HG03571 (cell line): ENCODE data around the gene ATF2.
"Not testable (repeated sequence)": the region's sequence is repeated elsewhere in the genome, so short reads cannot be mapped to it uniquely, and the experiment has no call there.

ENCODE experiments used
- ATAC-seq: cut with Tn5 transposase; IDR thresholded peaks from one replicate; pipeline ENCODE4 v1.9.1; 2021; ENCODE audit not compliant: unreplicated experiment

Gene ATF2

DNA sequence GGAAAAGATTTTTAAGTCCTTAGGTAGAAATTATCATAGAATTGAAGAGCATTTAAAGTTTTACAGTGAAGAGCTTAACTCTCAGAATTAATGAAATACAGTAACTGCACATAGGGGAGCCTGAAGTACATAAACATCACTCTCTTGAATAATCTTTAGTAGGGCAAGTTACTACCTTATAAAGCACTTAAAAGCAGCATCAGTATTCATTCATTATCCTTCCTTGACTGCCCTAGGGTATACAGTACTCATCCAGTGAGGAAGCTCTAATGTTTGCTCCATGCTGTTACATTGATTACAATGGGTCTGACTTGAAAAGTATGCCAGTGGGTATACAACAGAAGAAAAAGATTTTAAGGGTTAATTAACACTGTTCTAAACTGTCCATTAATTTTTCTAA is 66.5 kb downstream of the ATF2 start:
- no peak for ATAC-seq

DNA sequence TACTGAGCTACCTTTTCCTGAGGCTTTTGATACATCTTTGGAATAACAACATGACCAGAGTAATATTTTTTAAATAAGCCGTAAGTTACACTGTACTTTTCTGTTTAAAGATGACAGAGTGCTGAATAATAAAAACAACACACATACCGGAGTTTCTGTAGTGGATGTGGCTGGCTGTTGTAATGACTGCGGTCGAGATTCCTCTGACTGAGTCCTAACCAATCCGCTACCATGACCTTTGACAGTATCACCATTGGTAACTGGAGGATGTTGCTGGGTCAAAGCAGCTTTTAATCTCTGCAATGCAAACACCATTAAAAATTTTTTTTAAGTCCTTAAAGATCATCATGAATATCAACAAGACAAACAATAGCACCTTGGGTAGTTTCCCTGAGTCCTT is 70.7 kb downstream of the ATF2 start:
- ATAC-seq, result no peak

DNA sequence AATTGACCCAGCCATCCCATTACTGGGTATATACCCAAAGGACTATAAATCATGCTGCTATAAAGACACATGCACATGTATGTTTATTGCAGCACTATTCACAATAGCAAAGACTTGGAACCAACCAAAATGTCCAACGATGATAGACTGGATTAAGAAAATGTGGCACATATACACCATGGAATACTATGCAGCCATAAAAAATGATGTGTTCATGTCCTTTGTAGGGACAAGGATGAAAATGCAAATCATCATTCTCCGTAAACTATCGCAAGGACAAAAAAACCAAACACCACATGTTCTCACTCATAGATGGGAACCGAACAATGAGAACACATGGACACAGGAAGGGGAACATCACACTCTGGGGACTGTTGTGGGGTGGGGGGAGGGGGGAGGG is 83.9 kb downstream of the ATF2 start:
- ATAC-seq, result not testable (repeated sequence)

DNA sequence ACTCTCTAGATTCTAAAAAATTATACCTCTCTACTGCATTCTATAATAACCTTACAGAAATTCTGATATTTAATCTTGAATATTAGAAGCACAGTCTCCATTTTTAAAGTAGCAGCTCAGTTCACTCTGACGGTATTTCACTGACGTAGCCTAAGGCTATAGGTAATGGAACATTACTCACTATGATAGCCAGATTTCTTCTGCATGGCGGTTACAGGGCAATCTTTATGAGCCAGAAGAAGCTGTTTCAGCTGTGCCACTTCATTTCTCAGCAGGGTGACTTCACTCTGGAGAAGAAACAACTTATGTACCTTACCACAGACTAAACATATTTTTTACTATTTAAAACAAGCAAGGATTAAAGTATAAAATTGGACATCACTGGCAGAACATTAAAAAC is 87.5 kb downstream of the ATF2 start:
- no peak for ATAC-seq

DNA sequence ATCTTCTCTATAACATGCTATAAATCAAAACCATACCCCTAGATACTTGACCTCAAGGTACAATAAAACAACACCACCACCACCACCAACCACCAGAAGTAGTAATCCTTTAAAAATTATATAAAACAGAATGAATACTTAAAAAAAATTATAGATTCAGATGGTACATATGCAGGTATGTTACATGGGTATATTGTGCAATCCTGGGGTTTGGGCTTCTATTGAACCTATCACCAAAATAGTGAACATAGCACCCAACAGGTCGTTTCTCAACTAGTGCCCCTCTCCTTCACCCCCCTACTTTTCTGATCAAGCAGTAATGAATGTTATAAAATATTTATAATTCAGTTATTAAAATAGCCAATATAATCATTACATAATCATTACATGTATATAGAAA is 91.7 kb downstream of the ATF2 start:
- ATAC-seq, result no peak

DNA sequence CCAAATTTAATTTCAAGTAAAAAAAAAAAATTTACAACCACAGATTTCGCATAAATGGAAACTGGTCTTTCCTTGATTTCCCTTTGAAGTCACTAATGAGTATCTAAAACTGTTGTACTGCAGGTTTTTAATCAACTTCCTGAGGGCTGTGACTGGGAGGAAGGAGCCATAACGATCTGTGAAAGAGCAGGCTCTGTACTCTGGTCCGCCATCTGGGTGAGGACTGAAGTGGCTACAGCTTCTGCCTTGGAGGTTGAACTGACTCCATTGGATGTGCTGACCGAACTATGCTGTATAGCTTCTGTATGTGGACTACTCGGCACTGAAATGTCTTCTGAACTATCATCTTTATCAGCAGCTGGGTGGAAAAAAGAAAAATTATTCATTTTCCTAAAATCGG is 93.5 kb downstream of the ATF2 start:
- no peak for ATAC-seq

DNA sequence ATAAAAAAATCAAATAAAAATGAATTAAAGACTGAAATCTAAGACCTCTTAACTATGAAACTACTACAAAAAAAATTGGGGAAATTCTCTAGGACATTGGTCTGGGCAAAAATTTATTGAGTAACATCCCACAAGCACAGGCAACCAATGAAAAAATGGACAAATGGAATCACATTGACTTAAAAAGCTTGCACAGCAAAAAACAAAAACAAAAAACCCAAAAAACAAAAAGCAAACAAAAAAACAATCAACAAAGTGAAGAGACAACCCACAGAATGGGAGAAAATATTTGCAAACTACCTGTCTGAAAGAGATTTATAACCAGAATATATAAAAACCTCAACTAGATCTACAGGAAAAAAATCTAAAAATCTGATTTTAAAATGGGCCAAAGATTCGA is 99.5 kb downstream of the ATF2 start:
- no peak for ATAC-seq

DNA sequence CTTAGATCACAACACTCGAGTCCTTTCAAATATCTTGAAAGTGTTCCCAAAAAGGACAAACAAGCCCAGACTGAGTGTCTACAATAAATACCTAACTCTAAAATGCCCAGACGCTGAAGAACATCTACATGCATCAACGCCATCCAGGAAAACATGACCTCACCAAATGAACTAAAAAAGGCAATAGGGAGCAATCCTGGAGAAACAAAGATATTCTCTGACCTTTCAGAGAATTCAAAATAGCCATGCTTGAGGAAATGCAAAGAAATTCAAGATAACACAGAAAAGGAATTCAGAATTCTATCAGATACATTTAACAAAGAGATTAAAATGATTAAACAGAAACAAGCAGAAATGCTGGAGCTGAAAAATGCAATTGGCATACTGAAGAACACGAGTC is 101.6 kb downstream of the ATF2 start:
- ATAC-seq, result no peak

DNA sequence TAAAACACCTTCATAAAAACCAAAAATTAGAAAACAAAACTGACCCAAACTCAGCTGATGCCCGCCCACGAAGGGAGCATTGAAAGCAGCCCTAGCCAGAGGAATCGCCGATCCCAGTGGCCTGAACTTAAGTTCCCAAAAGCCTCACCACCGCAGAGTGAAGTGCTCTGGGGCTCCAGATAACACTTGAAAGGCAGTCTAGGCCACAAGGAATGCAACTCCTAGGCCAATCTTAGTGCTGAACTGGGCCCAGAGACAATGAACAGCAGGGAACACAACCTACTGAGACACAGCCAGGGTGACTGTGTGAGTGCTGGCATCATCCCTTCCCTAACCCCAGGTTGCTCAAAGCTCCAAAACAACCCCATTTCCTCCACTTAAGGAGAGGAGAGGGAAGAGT is 103.2 kb downstream of the ATF2 start:
- no peak for ATAC-seq

DNA sequence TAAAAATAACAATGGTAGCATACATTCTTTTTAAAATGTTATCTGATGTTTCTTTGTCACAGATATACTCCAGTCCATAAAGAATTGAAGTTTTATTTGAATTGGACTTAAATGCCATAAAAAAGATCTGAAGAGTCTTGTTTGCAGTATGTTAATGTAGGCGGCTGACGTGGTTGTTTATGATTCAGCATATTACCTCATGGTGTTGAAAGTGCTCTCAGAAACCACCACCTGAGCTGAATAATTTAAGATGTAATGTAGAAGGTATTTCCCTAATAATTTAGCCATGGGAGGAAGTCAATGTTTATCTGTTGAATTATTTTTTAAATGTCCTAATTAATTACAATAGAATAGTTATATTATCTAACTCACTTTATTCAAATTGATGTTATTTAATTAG is 104.3 kb downstream of the ATF2 start:
- no peak for ATAC-seq

DNA sequence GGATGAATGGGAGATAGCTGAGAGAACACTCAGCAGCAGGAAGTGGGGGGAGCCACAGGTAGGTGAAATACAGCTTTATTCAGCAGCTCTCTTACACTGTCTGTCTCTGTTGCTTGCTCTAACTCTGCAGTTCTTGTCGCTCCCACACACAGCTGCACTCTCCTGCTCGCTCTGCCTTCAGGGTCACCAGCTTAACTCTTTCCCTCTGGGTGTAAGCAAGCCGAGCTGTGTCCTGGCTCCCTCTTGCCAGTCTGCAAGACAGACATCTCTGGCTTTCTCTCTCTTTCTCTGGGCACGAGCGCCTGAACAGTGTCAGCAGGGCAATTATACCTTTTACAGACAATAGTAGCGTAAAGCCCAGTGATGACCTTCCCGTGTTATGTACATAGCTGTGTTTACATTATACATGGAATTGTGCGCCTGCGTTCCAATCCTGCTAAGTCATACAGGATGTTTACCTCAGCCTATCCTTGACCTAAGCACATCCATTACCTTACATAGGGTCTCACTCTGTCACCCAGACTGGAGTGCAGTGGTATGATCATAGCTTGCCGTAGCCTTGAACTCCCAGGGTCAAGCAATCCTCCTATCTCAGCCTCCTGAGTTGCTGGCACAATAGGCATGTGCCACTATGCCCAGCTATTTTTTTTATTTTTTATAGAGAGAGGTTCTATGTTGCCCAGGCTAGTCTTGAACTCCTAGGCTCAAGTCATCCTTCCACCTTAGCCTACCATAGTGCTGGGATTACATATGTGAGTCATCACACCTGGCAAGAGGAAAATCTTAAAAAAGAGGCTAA is 105.0 kb downstream of the ATF2 start:
- no peak for ATAC-seq

DNA sequence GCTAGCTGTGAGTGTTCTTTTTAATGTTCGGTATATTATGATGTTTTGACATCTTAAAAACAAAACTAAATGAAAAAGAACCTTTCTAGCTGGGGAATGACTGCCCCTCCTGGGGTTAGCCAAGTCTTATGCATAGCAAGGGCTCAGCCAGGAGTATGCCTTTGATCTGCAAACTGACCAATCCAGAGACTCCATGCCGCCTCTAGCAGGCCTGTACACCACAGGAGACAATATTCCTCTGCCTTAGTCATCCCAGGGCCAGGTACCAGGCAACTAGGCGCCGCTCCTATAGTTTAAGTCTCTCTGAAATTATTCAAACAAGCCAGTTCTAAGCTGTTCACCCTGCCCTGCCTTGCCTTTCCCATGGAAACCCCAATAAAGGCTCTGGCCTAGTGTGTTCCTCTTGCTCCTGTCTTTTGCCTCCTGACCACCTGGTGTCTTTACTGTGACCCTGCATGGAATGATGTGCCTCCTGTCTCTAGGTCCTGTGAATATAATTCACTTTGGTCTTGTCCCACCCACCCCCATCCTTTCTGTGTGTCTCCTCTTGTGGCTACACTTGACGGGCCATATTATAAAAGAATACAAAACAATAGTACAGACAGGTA is 110.8 kb downstream of the ATF2 start:
- ATAC-seq, result no peak

DNA sequence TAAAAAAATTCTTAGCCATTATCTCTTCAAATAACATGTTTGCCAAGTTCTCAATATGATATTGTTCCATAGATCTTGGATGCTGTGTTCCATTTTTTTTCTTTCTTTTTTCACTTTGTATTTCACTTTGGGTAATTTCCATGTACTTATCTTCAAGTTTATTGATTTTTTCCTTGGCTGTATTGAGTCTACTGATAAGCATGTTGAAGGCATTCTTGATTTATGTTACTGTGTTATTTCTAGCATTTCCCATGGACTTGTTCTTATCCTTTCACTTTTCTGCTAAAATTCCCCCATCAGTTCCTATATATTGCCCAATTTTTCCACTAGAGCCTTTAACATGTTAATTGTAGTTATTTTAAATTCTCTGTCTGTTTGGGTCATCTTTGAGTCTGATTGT is 112.0 kb downstream of the ATF2 start:
- no peak for ATAC-seq

DNA sequence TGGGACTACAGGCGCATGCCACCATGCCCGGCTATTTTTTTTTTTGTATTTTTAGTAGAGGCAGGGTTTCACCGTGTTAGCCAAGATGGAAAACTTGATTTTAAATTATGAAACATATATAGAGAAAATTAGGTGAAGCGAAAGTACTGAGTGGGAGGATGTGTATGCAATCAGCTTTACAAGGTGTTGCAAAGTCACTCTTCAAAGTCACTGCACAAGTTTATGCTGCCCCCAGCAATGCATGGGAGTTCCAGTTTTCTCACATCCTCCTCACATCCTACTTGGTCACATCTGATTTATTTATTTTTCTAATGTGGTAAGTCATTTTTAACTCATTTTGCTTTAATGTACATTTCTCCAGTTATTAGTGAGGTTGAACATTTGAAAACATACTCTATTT is 113.7 kb downstream of the ATF2 start:
- ATAC-seq, result no peak

DNA sequence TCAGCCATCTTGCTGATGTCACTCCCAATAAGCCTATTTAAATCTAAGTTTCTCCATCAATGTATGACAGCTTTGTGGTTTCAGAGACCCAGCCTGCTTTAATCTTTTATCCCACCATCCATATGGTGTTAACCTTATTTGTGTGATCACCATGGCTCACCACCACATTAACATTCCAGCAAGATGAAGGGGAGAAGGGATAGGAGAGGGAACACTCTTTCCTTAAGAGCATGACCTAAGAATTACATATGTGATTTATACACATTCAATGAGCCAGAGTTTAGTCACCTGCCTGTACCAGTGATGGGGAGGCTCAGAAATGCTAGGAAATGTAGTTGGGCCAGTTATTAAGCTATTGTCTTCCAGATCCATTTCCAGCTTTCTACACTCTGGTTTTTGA is 118.3 kb downstream of the ATF2 start:
- no peak for ATAC-seq

DNA sequence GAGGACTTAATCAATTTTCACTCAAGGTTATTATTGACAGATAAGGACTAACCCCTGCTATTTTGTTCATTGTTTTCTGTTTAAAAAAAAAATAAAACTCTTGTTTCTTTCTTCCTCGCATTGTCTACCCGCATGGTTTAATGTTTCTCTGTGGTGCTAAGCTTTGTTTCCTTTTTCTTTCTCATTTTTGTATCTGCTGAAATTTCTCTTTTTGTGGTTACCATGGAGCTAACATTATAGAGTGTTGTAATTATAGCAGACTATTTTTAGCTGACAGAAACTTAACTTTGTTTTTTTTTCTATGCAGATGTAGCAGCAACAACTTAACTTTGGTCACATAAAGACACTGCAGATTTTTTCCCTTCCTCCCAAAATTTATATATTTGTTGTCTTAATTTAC is 119.7 kb downstream of the ATF2 start:
- ATAC-seq, result no peak

DNA sequence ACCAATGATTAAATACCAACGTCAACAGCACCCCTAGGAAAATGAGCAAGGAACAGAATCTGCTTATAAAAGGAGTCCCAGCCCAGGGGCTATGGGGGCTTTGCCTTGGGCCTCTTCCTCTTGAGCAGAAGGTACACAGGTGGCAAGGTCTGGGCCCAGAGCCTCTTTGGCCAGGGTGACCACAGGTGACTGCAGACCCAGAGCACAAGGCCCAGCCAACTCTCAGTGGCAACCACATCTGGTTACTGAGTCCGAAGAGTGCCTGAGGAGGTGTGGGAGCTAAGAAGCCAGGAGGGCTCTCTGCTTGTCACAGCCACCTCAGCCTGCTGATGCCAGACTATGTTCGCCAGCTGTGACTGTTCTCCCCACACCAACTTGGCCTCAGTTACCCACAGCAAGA is 128.5 kb downstream of the ATF2 start:
- ATAC-seq, result no peak

DNA sequence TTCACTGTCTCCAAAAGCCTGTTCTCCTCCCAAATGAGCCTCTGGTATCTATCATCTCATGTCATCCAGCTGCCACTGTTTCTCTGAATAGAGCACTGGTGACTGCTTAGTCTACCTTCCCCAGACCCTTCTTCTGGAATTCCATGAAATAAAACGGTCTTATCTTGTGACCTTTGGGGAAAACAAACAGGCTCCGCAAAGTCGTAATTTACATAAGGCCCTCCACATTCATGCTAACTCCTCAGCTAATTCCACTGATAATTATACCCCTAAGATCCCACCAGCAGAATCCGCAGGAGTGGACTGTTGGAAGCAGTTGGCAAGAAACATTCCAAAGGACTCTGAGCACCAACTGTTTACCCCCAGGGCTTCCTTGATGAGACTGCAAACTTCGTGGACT is 129.0 kb downstream of the ATF2 start:
- ATAC-seq, result no peak

DNA sequence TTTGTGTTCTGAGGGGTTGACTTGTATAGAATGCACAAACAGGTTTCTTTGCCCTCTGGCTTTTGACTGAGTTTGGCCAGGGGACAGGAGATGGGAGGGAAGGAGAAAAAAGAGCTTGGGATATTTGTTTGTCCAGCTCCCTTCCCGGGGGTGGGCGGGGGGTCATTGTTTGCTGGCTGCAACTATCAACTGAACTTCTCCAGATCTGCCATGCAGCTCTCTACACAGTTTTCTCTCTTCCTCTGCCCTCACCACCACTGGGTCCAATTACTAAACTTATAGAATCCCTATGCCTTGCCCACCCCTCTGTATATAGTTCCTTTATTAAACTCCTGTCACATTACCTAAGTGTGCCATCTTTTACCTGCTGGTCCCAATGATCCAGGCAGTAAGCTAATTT is 130.1 kb downstream of the ATF2 start:
- ATAC-seq, result no peak

DNA sequence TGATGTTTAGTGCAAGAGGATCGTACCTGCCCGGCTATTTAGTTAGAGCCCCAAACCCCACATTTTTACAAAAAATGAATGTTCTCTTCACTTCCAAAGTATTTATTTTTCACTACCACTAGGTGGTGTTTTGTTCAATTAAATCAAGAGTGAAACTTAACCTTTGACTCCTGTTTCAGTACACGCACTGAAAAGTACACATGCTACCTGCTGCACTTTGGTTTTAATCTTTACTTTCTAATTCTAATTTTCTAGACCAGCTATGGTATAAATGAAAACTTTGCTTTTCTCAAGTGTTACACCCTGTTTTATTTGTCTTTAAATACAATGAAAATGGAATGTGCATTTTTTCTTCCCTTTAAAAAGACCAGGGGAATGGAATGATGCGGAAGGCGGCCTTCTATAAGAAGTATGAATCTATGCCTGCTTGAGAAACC is 131.4 kb downstream of the ATF2 start:
- peak; percentile 75 for ATAC-seq

DNA sequence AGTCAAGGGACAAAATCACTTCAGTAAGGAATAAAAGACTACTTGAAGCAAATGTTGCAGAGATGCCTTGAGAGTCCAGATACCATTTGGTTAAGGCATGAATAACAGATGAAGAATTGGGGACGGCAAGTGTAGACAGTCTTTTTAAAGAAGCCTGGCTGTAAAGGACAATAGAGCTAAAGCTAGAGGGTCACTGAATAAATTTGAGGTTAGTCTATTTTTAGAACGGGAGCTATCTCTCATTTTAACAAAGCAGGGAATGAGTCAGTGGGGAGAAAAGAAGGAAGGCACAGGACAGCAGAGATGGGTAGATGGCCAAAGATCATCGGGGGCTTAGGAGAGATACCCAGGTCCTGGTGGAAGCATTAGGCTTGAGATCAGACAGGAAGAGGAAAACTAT is 132.2 kb downstream of the ATF2 start:
- ATAC-seq, result no peak

DNA sequence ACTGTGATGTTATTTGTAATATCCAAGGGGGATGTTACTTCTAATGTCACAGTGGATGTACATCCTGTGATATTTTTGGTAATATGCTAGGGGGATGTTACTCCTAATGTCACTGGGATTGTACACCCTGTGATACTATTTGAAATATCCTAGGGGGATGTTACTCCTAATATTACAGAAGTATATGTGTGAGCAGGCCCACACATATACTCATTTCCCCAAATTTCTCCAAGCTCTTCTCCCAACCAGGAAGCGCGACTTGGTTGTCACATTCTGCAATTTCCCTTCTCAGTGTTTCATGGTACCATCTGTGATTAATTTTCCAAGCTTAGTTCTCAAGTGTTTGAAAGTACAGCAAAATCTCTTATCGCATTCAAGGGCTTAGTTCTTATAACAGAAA is 133.3 kb downstream of the ATF2 start:
- ATAC-seq, result no peak
